Measurements from ENCODE around the gene DMD. TPM values are rescaled to one million over a fixed set of nuclear protein-coding genes. Genes with fewer than 3 reads are reported as not detected.

Gene DMD
- total and polyA plus RNA-seq, 7 donors = 2.5 to 260 (median 183) TPM

- DNase-seq = no peak
- TF ChIP-seq POLR2AphosphoS5 (IDR thresholded peaks at IDR 0.05) = no peak
- TF ChIP-seq POLR2A (IDR thresholded peaks at IDR 0.05) = no peak
- TF ChIP-seq CTCF (IDR thresholded peaks at IDR 0.05) = no peak
- TF ChIP-seq EP300 (IDR thresholded peaks at IDR 0.05) = no peak
- no peak overlapping the region for H3K27ac ChIP-seq
- peaks cover 0 to 20% (median 5%) of the 10 kb centered on the region in 4 donors for H3K4me1 ChIP-seq
- no peaks in the 10 kb centered on the region for H3K9me3 ChIP-seq
- H3K27me3 ChIP-seq = no peaks in the 10 kb centered on the region
- H3K4me3 ChIP-seq = no peak overlapping the region
- no peaks in the 10 kb centered on the region for H3K36me3 ChIP-seq
- intact Hi-C loops (cut with DNase I) = no loop called here
- WGBS, 2 donors = 61 to 76% methylated on average over 4 of the region's 4 CpGs
Measured at GRCh38 chrX:32987142-32987541, 224.2 kb downstream of the DMD start.

GRCh38 chrX:32985544-32985943 is 225.8 kb downstream of the DMD start:
- Histone ChIP-seq H3K27me3 (no peaks in the 10 kb centered on the region), H3K4me1 (peaks cover 0 to 20% (median 5%) of the 10 kb centered on the region in 4 donors), H3K4me3 (no peak overlapping the region), H3K9me3 (no peaks in the 10 kb centered on the region), H3K36me3 (no peaks in the 10 kb centered on the region), H3K27ac (no peak overlapping the region)
- DNase-seq = no peak
- WGBS, 2 donors = 69 to 71% methylated on average over 4 of the region's 4 CpGs
- intact Hi-C loops (cut with DNase I) = no loop called here
- no peak for TF ChIP-seq EP300 (IDR thresholded peaks at IDR 0.05)
- TF ChIP-seq CTCF (IDR thresholded peaks at IDR 0.05) = no peak
- no peak for TF ChIP-seq POLR2AphosphoS5 (IDR thresholded peaks at IDR 0.05)
- TF ChIP-seq POLR2A (IDR thresholded peaks at IDR 0.05) = no peak

GRCh38 chrX:32966821-32967355 is 244.5 kb downstream of the DMD start:
- 80 to 85% methylated on average over 2 of the region's 2 CpGs for WGBS, 2 donors
- no peaks in the 10 kb centered on the region for H3K36me3 ChIP-seq
- TF ChIP-seq POLR2AphosphoS5 (IDR thresholded peaks at IDR 0.05) (no peak), EP300 (IDR thresholded peaks at IDR 0.05) (no peak), POLR2A (IDR thresholded peaks at IDR 0.05) (no peak)
- no peak overlapping the region for H3K4me3 ChIP-seq
- H3K9me3 ChIP-seq = no peaks in the 10 kb centered on the region
- H3K27me3 ChIP-seq = no peaks in the 10 kb centered on the region
- intact Hi-C loops (cut with DNase I) = no loop called here
- H3K27ac ChIP-seq = no peak overlapping the region
- DNase-seq = no peak
- no peaks in the 10 kb centered on the region for H3K4me1 ChIP-seq

- Histone ChIP-seq H3K9me3 (no peaks in the 10 kb centered on the region), H3K4me3 (no peak overlapping the region), H3K4me1 (no peaks in the 10 kb centered on the region), H3K27ac (no peak overlapping the region), H3K36me3 (no peaks in the 10 kb centered on the region), H3K27me3 (no peaks in the 10 kb centered on the region)
- no peak for DNase-seq
- WGBS, 2 donors = 56 to 68% methylated on average over 3 of the region's 3 CpGs
- intact Hi-C loops (cut with DNase I) = no loop called here
- no peak for TF ChIP-seq CTCF (IDR thresholded peaks at IDR 0.05)
- no peak for TF ChIP-seq POLR2A (IDR thresholded peaks at IDR 0.05)
- TF ChIP-seq POLR2AphosphoS5 (IDR thresholded peaks at IDR 0.05) = no peak
- no peak for TF ChIP-seq EP300 (IDR thresholded peaks at IDR 0.05)
Measured at GRCh38 chrX:32954125-32954524, 257.2 kb downstream of the DMD start.

- Histone ChIP-seq H3K36me3 (no peaks in the 10 kb centered on the region), H3K9me3 (no peaks in the 10 kb centered on the region), H3K27ac (peak overlapping the region in 1 of 4 donors; percentile 40), H3K27me3 (no peaks in the 10 kb centered on the region), H3K4me1 (peaks cover 0 to 5% (median 0%) of the 10 kb centered on the region in 4 donors), H3K4me3 (no peak overlapping the region)
- WGBS, 2 donors = 58 to 59% methylated on average over 2 of the region's 2 CpGs
- intact Hi-C loops (cut with DNase I) = no loop called here
- no peak for DNase-seq
- TF ChIP-seq POLR2A (IDR thresholded peaks at IDR 0.05) = no peak
- no peak for TF ChIP-seq EP300 (IDR thresholded peaks at IDR 0.05)
- no peak for TF ChIP-seq CTCF (IDR thresholded peaks at IDR 0.05)
- no peak for TF ChIP-seq POLR2AphosphoS5 (IDR thresholded peaks at IDR 0.05)
Measured at GRCh38 chrX:32948130-32948529, 263.2 kb downstream of the DMD start.

Measured in sigmoid colon (tissue), 7 donors.